HG03139 (cell line): ENCODE data around the gene FMO3.

Experiments
- ATAC-seq: cut with Tn5 transposase; IDR thresholded peaks from one replicate; pipeline ENCODE4 v1.9.1; 2021; ENCODE audit not compliant: unreplicated experiment

The FMO3 gene

GRCh38 chr1:171155484-171155883, 64.8 kb downstream of the FMO3 start:
- no peak for ATAC-seq

GRCh38 chr1:171158096-171158495, 67.4 kb downstream of the FMO3 start:
- ATAC-seq = no peak

GRCh38 chr1:171158551-171158950, 67.8 kb downstream of the FMO3 start:
- no peak for ATAC-seq

GRCh38 chr1:171159148-171159547, 68.4 kb downstream of the FMO3 start:
- ATAC-seq = no peak

GRCh38 chr1:171160211-171160610, 69.5 kb downstream of the FMO3 start:
- no peak for ATAC-seq

GRCh38 chr1:171160639-171161354, 70.1 kb downstream of the FMO3 start:
- ATAC-seq = no peak

- ATAC-seq = no peak
Observed at GRCh38 chr1:171161431-171161830, 70.7 kb downstream of the FMO3 start.

GRCh38 chr1:171166361-171166760, 75.7 kb downstream of the FMO3 start:
- ATAC-seq = no peak
